Right atrium auricular region (tissue), 2 donors: ENCODE results near the gene DAGLA. TPM values are rescaled to one million over a fixed set of nuclear protein-coding genes. Genes with fewer than 3 reads are reported as not detected.

ENCODE experiments used
- DNase-seq: peaks from one replicate; pipeline ENCODE4 v3.0.0-alpha.2; 2019; ENCODE audit warnings: low spot score
- H3K27ac ChIP-seq, 2 donors: fragments of 200-600 bp; sonication (generic); 1 replicate in 1 of 2; 2 replicates in 1 of 2; pipeline ENCODE4 v1.5.1; 2016 to 2019
- H3K27me3 ChIP-seq, 2 donors: fragments of 200-600 bp; sonication (generic); one replicate each; pipeline versions ENCODE4 v1.5.1 to v1.6.0; 2017 to 2019
- H3K36me3 ChIP-seq: fragments of 200-600 bp; sonication (generic); one replicate; pipeline ENCODE4 v1.5.1; 2016
- H3K4me1 ChIP-seq, 2 donors: fragments of 200-600 bp; sonication (generic); one replicate each; pipeline versions ENCODE4 v1.5.1 to v1.6.0; 2017 to 2019
- H3K4me3 ChIP-seq, 2 donors: fragments of 200-600 bp; sonication (generic); 1 replicate in 1 of 2; 2 replicates in 1 of 2; pipeline ENCODE4 v1.5.1; 2017 to 2019; ENCODE audit warnings: mild to moderate bottlenecking in 1 of 2, moderate library complexity in 1 of 2
- H3K9me3 ChIP-seq, 2 donors: fragments of 200-600 bp; sonication (generic); one replicate each; pipeline ENCODE4 v1.5.1; 2019
- total RNA-seq, 2 donors: library from RNA; depleted of rRNA; stranded (reverse); fragments of >200 nt; gene quantifications; one replicate each; pipeline ENCODE4 v1.1.0, GENCODE V29; 2016
- TF ChIP-seq, protein P1 (sequence below), 2 donors: fragments of 200-600 bp; sonication (generic); IDR thresholded peaks; one replicate each; pipeline ENCODE4 v1.5.1; 2019; ENCODE audit warnings: antibody characterized with exemption in 2 of 2

DAGLA gene, protein sequence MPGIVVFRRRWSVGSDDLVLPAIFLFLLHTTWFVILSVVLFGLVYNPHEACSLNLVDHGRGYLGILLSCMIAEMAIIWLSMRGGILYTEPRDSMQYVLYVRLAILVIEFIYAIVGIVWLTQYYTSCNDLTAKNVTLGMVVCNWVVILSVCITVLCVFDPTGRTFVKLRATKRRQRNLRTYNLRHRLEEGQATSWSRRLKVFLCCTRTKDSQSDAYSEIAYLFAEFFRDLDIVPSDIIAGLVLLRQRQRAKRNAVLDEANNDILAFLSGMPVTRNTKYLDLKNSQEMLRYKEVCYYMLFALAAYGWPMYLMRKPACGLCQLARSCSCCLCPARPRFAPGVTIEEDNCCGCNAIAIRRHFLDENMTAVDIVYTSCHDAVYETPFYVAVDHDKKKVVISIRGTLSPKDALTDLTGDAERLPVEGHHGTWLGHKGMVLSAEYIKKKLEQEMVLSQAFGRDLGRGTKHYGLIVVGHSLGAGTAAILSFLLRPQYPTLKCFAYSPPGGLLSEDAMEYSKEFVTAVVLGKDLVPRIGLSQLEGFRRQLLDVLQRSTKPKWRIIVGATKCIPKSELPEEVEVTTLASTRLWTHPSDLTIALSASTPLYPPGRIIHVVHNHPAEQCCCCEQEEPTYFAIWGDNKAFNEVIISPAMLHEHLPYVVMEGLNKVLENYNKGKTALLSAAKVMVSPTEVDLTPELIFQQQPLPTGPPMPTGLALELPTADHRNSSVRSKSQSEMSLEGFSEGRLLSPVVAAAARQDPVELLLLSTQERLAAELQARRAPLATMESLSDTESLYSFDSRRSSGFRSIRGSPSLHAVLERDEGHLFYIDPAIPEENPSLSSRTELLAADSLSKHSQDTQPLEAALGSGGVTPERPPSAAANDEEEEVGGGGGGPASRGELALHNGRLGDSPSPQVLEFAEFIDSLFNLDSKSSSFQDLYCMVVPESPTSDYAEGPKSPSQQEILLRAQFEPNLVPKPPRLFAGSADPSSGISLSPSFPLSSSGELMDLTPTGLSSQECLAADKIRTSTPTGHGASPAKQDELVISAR
- 1 to 10 TPM; 3.9 to 5.7 TPM for total RNA-seq

DNA sequence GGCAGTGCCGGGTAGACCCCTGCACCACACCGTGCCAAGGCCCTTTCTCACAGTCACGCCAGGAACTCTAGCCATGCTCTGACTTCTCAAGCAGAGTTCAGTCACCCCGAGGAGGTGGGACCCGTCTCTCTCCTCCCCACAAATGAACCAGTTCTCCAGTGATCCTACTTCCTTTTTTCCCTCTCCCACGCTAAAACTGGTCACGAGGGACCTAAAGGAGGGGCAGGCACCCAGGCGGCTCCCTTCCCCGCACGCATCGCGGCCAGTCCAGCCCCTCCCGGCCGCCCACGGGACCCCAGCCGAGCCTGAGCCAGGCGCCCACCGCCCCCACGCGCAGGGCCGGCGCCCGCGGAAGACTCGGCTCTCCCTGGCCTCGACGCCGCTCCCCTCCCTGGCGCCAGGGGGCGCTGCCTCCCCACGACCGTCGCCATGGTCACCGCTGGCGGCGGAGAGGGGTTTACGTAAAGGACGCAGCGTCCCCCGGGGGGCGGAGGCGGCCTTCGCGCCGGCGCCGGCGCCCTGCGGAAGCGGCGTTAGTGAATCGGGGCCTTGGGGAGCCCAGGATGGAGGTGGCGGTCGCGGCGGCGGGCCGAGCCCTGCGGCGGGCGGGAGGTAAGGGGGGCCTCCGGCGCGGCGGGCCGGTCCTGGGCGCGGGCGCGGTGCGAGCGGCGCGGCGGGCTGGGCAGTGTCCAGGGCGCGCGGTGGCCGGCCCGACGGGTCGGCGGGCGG lies at the start of gene DAGLA:
Gene DAGLA, plus strand, starts transcription at position 499 of the 729 bp plus-strand sequence. CDS start 39,765 bp downstream, outside the sequence.
- no peaks in the 10 kb centered on the region for H3K27me3 ChIP-seq
- H3K27ac ChIP-seq, result peak within 1 kb of the TSS in 1 of 2 donors; percentile 41
- H3K4me3 ChIP-seq, result peak within 1 kb of the TSS; percentile 53 to 57
- no peaks in the 10 kb centered on the region for H3K36me3 ChIP-seq
- TF ChIP-seq, protein P1, sequence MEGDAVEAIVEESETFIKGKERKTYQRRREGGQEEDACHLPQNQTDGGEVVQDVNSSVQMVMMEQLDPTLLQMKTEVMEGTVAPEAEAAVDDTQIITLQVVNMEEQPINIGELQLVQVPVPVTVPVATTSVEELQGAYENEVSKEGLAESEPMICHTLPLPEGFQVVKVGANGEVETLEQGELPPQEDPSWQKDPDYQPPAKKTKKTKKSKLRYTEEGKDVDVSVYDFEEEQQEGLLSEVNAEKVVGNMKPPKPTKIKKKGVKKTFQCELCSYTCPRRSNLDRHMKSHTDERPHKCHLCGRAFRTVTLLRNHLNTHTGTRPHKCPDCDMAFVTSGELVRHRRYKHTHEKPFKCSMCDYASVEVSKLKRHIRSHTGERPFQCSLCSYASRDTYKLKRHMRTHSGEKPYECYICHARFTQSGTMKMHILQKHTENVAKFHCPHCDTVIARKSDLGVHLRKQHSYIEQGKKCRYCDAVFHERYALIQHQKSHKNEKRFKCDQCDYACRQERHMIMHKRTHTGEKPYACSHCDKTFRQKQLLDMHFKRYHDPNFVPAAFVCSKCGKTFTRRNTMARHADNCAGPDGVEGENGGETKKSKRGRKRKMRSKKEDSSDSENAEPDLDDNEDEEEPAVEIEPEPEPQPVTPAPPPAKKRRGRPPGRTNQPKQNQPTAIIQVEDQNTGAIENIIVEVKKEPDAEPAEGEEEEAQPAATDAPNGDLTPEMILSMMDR (IDR thresholded peaks at IDR 0.05), result peak; percentile 93 to 98
- no peaks in the 10 kb centered on the region for H3K9me3 ChIP-seq
- DNase-seq, result peak; percentile 79
- peaks cover 0 to 46% of the 10 kb centered on the region in 2 donors for H3K4me1 ChIP-seq

DNA sequence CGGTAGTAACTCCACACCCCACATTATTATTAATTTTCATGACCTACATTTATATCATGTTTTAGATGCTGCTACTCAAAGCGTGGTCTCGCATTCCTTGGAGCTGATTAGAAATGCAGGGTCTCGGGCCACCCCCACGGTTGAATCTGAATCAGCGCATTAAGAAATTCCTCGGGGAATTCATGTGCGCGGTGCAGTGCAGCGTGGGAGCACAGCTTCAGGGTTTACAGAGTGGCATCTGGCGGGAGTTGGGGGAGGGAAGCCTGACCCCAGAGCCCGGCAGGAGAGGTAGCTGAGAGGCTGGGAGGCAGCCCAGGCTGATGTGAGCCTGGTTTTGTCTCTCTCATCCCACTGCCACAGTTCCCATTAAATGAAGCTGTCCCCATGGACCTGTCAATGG lies 48.1 kb upstream of the DAGLA start:
- H3K36me3 ChIP-seq, result no peaks in the 10 kb centered on the region
- no peak overlapping the region for H3K27ac ChIP-seq
- DNase-seq, result no peak
- H3K27me3 ChIP-seq, result no peaks in the 10 kb centered on the region
- TF ChIP-seq, protein P1 (IDR thresholded peaks at IDR 0.05), result no peak
- H3K4me1 ChIP-seq, result peaks cover 0 to 14% of the 10 kb centered on the region in 2 donors
- no peak overlapping the region for H3K4me3 ChIP-seq
- H3K9me3 ChIP-seq, result no peaks in the 10 kb centered on the region

DNA sequence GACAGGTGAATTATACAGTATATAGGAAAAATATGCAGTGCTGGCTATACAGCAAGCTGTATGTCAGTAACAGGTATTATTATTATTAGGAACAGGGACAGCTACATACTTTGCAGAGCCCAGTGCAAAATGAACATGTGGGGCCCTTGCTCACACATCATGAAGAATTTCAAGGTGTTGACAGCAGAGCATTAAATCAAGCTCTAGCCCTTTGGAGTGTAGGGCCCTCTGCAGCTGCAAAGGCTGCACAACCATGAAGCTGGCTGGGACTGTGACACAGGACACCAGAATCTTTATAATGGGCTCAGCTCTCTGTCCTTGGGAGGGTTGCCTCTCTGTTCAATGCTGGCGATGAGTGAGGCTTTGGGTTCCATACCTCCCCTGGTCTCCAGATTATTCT lies 44.9 kb upstream of the DAGLA start:
- TF ChIP-seq, protein P1 (IDR thresholded peaks at IDR 0.05), result no peak

DNA sequence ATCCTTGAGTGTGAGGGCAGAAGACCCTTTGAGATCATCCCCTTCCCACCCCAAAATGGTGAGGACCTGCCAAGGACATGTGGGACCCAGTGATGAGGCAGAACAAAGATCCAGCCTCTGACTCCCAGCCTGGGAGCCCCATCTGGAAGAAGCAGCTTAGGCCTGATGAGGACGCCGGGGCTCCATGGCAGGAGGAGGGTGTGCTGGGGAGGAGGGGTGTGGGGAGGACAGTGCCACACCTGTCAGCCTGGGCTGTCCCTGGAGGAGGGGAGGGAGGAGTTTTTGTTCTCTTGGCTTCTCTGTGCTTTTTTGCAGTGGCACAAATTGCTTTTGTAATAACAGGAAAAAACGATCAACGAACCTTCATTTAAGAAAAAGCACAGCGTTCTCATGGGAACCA lies 44.4 kb upstream of the DAGLA start:
- Histone ChIP-seq H3K27ac (no peak overlapping the region), H3K4me1 (peaks cover 0 to 4% of the 10 kb centered on the region in 2 donors), H3K36me3 (no peaks in the 10 kb centered on the region), H3K27me3 (no peaks in the 10 kb centered on the region), H3K4me3 (no peak overlapping the region), H3K9me3 (no peaks in the 10 kb centered on the region)
- DNase-seq, result no peak
- TF ChIP-seq, protein P1 (IDR thresholded peaks at IDR 0.05), result no peak

More for the DNA sequence above, 44.9 kb upstream of the DAGLA start:
- Histone ChIP-seq H3K36me3 (no peaks in the 10 kb centered on the region), H3K27ac (no peak overlapping the region), H3K27me3 (no peaks in the 10 kb centered on the region), H3K4me3 (no peak overlapping the region), H3K9me3 (no peaks in the 10 kb centered on the region), H3K4me1 (peaks cover 0 to 4% of the 10 kb centered on the region in 2 donors)
- no peak for DNase-seq

DNA sequence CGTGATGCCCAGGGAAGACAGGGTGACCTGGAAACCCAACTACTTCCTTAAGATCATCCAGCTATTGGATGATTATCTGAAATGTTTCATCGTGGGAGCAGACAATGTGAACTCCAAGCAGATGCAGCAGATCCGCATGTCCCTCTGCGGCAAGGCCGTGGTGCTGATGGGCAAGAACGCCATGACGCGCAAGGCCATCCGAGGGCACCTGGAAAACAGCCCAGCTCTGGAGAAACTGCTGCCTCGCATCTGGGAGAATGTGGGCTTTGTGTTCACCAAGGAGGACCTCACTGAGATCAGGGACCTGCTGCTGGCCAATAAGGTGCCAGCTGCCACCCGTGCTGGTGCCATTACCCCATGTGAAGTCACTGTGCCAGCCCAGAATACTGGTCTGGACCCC lies 43.5 kb upstream of the DAGLA start:
- DNase-seq, result no peak
- Histone ChIP-seq H3K36me3 (no peaks in the 10 kb centered on the region), H3K4me3 (no peak overlapping the region), H3K27ac (no peak overlapping the region), H3K27me3 (no peaks in the 10 kb centered on the region), H3K9me3 (no peaks in the 10 kb centered on the region), H3K4me1 (peaks cover 0 to 4% of the 10 kb centered on the region in 2 donors)
- TF ChIP-seq, protein P1 (IDR thresholded peaks at IDR 0.05), result no peak
